ENCODE data around the gene NGRN.

DNA sequence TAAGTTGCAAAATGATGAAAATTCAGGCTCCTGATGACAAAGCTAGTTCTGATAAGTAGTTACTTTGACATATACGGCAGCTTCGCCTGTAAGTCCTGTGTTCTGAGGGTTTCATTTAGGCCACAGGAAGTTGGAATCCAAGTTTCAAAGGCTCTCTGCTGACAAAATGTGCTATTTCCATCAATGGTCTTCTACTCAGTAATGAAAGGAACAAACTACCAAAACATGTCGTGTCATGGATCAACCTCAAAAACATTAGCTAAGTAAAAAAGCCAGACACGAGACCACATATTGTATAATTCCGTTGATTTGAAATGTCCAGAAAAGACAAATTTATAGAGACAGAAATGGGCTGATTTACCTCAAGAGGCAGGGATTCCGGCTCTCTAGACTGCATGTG lies 22.5 kb downstream of the NGRN start:
- TF ChIP-seq, protein P1, sequence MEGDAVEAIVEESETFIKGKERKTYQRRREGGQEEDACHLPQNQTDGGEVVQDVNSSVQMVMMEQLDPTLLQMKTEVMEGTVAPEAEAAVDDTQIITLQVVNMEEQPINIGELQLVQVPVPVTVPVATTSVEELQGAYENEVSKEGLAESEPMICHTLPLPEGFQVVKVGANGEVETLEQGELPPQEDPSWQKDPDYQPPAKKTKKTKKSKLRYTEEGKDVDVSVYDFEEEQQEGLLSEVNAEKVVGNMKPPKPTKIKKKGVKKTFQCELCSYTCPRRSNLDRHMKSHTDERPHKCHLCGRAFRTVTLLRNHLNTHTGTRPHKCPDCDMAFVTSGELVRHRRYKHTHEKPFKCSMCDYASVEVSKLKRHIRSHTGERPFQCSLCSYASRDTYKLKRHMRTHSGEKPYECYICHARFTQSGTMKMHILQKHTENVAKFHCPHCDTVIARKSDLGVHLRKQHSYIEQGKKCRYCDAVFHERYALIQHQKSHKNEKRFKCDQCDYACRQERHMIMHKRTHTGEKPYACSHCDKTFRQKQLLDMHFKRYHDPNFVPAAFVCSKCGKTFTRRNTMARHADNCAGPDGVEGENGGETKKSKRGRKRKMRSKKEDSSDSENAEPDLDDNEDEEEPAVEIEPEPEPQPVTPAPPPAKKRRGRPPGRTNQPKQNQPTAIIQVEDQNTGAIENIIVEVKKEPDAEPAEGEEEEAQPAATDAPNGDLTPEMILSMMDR (IDR thresholded peaks at IDR 0.05; ENCODE audit: poor library complexity), result no peak
- TF ChIP-seq EZH2 (IDR thresholded peaks at IDR 0.05; ENCODE audit: borderline replicate concordance) (no peak), EZH2phosphoT487 (IDR thresholded peaks at IDR 0.05; ENCODE audit: low read depth, severe bottlenecking, unreplicated experiment) (no peak)

Data from hepatocyte (in vitro differentiated cells).